ENCODE measurements around the gene SHISAL1. TPM values are rescaled to one million over a fixed set of nuclear protein-coding genes. Genes with fewer than 3 reads are reported as not detected.
A peak's percentile ranks its signal among the peaks of the same experiment; 100 is the strongest.

The SHISAL1 gene
- total RNA-seq, 1 donor from 2014 or later: 6.5 TPM

GRCh38 chr22:44261861-44262595, 50.7 kb downstream of the SHISAL1 start:
- DNase-seq (ENCODE audit: low spot score): no peak
- H3K4me1 Mint-ChIP-seq (ENCODE audit: unreplicated experiment): no peaks in the 10 kb centered on the region
- peaks cover 3% of the 10 kb centered on the region for H3K27me3 Mint-ChIP-seq (ENCODE audit: unreplicated experiment)
- no peaks in the 10 kb centered on the region for H3K9me3 Mint-ChIP-seq (ENCODE audit: unreplicated experiment)
- peaks cover 15% of the 10 kb centered on the region for H3K36me3 Mint-ChIP-seq (ENCODE audit: low read depth, unreplicated experiment)
- no peak overlapping the region for H3K27ac Mint-ChIP-seq (ENCODE audit: unreplicated experiment)
- no peak for TF ChIP-seq CTCF (IDR thresholded peaks at IDR 0.05; ENCODE audit: unreplicated experiment)
- H3K4me3 Mint-ChIP-seq (ENCODE audit: unreplicated experiment): no peak overlapping the region

DNA sequence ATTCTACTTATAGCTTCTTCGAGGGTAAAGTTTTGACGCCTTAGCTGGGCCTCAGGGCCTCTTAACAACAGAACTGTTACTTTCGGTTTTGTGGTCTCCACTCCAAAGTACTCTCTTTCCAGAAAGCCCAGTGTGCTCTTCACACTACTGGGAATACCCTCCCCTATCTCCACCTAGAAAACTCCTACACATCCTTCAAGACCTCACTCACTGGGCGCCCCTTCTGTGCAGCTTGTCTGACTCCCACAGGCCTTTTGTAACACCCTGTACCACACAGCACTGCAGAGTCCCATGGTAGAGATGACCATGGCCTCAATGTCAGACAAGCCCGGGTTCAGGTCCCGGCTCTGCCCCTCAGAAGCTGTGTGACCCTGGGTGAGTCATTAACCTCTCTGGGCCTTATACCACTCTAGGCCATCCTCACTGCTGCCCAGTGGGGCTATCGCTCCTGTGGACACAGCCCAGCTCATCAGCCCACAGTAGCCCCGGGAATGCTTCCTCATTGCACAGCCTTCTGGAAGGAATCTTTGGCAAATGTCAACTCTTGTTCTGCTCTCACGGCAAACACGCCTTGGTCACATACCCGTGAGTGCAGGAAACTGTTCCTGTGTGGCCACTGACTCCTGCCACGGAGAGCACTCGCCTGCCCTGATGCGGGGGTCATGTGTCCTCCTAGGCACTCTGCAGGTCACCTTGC, 51.4 kb downstream of the SHISAL1 start:
- Mint-ChIP-seq H3K9me3 (ENCODE audit: unreplicated experiment) (no peaks in the 10 kb centered on the region), H3K27ac (ENCODE audit: unreplicated experiment) (no peak overlapping the region), H3K4me3 (ENCODE audit: unreplicated experiment) (no peak overlapping the region), H3K27me3 (ENCODE audit: unreplicated experiment) (peaks cover 3% of the 10 kb centered on the region), H3K4me1 (ENCODE audit: unreplicated experiment) (no peaks in the 10 kb centered on the region), H3K36me3 (ENCODE audit: low read depth, unreplicated experiment) (peaks cover 15% of the 10 kb centered on the region)
- no peak for TF ChIP-seq CTCF (IDR thresholded peaks at IDR 0.05; ENCODE audit: unreplicated experiment)
- no peak for DNase-seq (ENCODE audit: low spot score)

- no peak overlapping the region for H3K4me3 Mint-ChIP-seq (ENCODE audit: unreplicated experiment)
- peaks cover 3% of the 10 kb centered on the region for H3K27me3 Mint-ChIP-seq (ENCODE audit: unreplicated experiment)
- H3K36me3 Mint-ChIP-seq (ENCODE audit: low read depth, unreplicated experiment): peaks cover 15% of the 10 kb centered on the region
- no peaks in the 10 kb centered on the region for H3K9me3 Mint-ChIP-seq (ENCODE audit: unreplicated experiment)
- no peak overlapping the region for H3K27ac Mint-ChIP-seq (ENCODE audit: unreplicated experiment)
- no peaks in the 10 kb centered on the region for H3K4me1 Mint-ChIP-seq (ENCODE audit: unreplicated experiment)
- no peak for TF ChIP-seq CTCF (IDR thresholded peaks at IDR 0.05; ENCODE audit: unreplicated experiment)
- no peak for DNase-seq (ENCODE audit: low spot score)
These were observed 52.3 kb downstream of the SHISAL1 start for GRCh38 chr22:44260216-44261035.

DNA sequence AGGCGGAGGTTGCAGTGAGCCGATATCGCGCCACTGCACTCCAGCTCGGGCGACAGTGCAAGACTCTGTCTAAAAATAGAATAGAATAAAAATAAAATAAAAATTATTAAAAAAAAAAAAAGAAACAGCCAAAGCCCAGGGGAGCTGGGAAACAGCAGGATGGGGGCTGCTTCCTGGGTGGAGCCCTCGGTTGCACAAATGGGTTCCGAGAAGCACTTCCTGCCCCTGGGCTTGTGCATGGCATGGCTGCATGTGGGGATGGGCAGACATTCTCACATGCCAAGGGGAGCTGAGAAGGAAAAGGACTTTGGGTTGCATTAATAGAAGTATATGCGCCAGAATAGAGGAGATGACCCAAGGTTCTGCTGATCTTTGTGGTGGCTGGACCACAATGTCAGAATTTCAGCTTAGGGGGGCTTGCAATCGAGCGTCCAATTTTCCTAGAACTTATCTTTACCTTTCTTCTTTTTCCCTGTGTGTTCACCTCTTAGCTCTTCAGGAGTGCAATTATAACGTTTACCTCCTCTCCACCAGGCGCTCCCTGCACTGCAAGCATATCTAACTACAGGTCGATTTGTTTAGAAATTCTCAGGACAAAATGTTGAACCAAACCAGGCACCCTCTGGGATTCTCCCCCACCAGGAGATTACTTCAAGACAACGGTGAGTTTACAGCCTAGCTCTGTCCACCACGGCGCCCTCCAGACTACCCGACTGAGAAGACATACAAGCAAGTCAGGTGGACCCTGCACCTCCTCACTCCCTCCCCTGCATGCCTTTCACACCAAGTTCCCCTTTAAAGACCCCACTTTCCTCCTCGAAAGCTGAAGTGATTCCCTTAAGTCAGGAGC, 53.2 kb downstream of the SHISAL1 start:
- Mint-ChIP-seq H3K27ac (ENCODE audit: unreplicated experiment) (peak overlapping the region; percentile 52), H3K4me1 (ENCODE audit: unreplicated experiment) (no peaks in the 10 kb centered on the region), H3K4me3 (ENCODE audit: unreplicated experiment) (no peak overlapping the region), H3K27me3 (ENCODE audit: unreplicated experiment) (peaks cover 3% of the 10 kb centered on the region), H3K36me3 (ENCODE audit: low read depth, unreplicated experiment) (peaks cover 15% of the 10 kb centered on the region), H3K9me3 (ENCODE audit: unreplicated experiment) (no peaks in the 10 kb centered on the region)
- no peak for TF ChIP-seq CTCF (IDR thresholded peaks at IDR 0.05; ENCODE audit: unreplicated experiment)
- DNase-seq (ENCODE audit: low spot score): no peak

Data from endothelial cell (in vitro differentiated cells).